Activated naive CD4-positive, alpha-beta T cell treated with anti-CD3 and anti-CD28 coated beads, Interleukin-2, amount 50 U/mL, for 72 hours (primary cell): Measurements from ENCODE around the gene TWIST2. TPM values are rescaled to one million over a fixed set of nuclear protein-coding genes. Genes with fewer than 3 reads are reported as not detected.

Experiments used
- ATAC-seq, 2 donors: fragments of 150-1000 bp; cut with Tn5 transposase; 2 replicates each; pipeline ENCODE4 v1.10.0; 2021; ENCODE audit warnings: mild to moderate bottlenecking in 2 of 2, moderate library complexity in 2 of 2
- DNase-seq, 2 donors: peaks; one replicate each; pipeline ENCODE4 v3.0.0; 2021 to 2022; ENCODE audit warnings: low spot score in 2 of 2
- H3K27ac Mint-ChIP-seq, 2 donors: one replicate each; pipeline ENCODE4 v1.8.0; 2022; ENCODE audit warnings: mild to moderate bottlenecking in 2 of 2, mixed read lengths in 2 of 2
- H3K36me3 Mint-ChIP-seq, 2 donors: one replicate each; pipeline ENCODE4 v1.8.0; 2022; ENCODE audit warnings: mixed read lengths in 2 of 2
- H3K9me3 Mint-ChIP-seq, 2 donors: one replicate each; pipeline ENCODE4 v1.8.0; 2022; ENCODE audit warnings: mixed read lengths in 2 of 2
- total RNA-seq, 2 donors: library from RNA; stranded (reverse); gene quantifications; one replicate each; pipeline ENCODE4 v1.2.3, GENCODE V29; 2022

TWIST2 gene
- total RNA-seq, 2 donors from 2014 or later = not detected

DNA sequence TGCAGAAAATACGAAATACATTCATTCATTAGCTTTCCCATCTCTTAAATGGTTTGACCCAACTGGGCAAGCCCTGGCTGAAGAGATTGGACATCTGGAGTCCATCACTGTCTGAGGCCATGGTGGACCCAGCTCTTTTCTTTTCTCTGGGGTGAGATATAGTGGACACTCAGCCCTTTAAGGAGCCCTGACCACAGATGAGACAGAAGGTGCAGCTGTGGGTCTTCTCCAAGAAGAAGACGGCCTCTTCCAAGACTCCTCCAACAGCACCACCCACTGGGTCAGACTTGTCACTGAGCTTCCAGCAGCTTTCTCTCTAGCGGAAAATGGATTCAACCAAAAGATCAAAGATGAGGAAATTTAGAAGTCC, 27.2 kb downstream of the TWIST2 start:
- H3K9me3 Mint-ChIP-seq = no peaks in the 10 kb centered on the region
- DNase-seq (no peak), ATAC-seq (no peak)
- no peak overlapping the region for H3K27ac Mint-ChIP-seq
- no peaks in the 10 kb centered on the region for H3K36me3 Mint-ChIP-seq

DNA sequence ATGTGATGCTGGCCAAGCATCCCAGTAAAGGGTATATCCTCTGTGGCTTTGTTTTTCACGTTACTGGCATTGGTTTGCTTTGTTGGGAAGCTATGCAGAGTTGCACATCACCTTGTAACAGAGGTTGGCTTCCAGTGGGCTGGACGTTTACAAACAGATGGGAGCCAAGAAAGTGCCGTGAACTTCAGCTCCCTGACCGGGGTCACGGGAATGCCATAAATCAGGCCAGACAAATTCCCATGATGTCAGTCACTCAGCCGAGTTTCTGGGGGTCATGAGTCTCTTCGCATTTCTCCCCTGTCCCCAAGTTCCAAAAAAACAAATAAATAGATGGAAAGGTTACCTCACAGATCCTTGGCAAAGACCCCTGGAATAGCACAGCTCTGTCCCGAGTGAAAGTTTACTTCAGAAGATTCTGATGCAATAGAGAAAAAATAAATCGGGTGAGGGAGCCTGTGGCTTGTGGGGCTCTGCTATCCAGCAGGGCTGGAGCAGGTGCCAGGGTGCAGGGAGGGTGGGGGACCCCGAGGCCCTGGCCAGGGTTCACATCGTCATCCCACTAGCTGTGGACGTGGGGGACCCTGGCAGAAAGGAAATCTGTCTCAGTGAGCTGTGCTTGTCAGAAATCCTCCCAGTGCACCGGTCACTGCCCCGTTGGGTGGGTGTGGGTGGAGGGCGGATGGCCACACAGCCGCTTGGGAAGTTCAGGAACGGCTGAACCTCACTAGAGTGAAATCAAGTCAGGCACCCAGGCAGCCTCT, 27.8 kb downstream of the TWIST2 start:
- no peaks in the 10 kb centered on the region for H3K9me3 Mint-ChIP-seq
- DNase-seq = no peak
- no peak overlapping the region for H3K27ac Mint-ChIP-seq
- no peak for ATAC-seq
- H3K36me3 Mint-ChIP-seq = no peaks in the 10 kb centered on the region

DNA sequence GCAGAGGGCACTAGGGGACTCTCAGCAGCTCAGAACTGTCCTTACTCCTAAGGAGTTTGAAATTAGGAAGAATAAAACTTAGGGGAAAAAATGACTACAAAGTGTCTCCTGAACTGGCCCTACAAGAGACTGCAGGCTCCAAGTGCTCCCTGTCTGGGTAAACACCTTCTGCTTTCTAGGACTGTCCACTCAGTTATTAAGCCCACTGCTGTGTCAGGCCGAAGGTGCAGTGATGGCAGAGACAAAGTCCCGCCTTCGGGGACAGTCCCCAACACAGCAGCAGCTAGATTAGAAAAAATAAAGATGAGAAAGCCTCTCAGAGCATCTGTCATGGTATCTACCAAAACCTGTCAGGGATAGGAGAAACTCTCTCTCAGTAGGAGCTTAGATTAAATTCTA, 28.3 kb downstream of the TWIST2 start:
- H3K27ac Mint-ChIP-seq = no peak overlapping the region
- no peaks in the 10 kb centered on the region for H3K9me3 Mint-ChIP-seq
- DNase-seq (no peak), ATAC-seq (no peak)
- no peaks in the 10 kb centered on the region for H3K36me3 Mint-ChIP-seq

DNA sequence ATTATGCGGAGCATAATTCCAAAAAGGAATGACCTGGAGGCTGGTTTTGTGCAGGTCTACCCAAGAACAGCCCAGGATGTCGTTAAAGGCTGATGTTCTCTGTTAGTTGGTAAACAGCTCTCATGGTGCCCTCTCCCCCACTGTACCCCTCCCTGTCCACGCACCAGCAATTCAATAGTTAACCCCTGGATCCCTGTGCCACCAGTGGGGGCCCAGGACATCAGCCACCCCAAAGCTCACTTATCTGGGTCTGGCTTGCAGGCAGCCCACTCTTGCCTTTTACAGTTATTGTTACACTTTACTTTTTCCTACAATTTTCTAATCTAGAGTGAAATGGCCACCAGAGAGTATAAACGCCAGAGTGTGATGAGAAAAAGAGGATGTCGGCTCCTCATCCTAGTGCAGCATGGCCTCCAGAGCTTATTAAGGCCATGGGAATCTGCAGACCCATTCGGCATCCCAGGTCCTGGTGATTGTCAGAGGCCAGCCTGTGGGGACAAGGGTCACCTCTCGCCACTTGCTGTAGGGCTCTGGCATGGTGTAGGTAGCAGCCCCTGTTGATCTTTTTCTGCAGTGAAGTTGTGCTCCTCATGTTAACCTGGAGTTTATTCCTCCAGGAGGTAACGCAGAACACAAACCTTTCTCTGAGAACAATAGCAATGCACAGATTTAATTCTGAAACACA, 30.3 kb downstream of the TWIST2 start:
- Mint-ChIP-seq H3K36me3 (no peaks in the 10 kb centered on the region), H3K9me3 (no peaks in the 10 kb centered on the region), H3K27ac (no peak overlapping the region)
- no peak for ATAC-seq
- no peak for DNase-seq

DNA sequence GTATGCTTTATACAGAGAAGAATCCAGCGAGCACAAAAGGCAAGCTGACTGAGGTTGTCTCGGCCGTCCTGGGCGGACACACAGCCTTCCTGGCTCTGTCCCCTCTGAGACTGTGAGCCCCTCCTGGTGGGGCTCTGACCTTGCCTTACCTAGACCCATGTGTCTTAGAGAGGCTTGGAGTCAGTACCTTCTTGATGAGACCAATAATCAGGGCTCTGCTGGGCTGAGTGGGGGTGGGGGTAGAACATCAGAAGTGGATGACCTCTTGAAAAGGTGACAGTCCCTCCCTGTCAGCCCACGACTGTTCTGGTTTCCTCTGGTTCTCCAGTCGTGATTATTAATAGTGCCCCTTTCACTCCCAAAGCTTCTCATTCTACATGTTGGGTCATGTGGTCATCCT, 31.2 kb downstream of the TWIST2 start:
- Mint-ChIP-seq H3K36me3 (no peaks in the 10 kb centered on the region), H3K27ac (no peak overlapping the region), H3K9me3 (no peaks in the 10 kb centered on the region)
- no peak for DNase-seq
- ATAC-seq = peak; percentile 12 to 20

DNA sequence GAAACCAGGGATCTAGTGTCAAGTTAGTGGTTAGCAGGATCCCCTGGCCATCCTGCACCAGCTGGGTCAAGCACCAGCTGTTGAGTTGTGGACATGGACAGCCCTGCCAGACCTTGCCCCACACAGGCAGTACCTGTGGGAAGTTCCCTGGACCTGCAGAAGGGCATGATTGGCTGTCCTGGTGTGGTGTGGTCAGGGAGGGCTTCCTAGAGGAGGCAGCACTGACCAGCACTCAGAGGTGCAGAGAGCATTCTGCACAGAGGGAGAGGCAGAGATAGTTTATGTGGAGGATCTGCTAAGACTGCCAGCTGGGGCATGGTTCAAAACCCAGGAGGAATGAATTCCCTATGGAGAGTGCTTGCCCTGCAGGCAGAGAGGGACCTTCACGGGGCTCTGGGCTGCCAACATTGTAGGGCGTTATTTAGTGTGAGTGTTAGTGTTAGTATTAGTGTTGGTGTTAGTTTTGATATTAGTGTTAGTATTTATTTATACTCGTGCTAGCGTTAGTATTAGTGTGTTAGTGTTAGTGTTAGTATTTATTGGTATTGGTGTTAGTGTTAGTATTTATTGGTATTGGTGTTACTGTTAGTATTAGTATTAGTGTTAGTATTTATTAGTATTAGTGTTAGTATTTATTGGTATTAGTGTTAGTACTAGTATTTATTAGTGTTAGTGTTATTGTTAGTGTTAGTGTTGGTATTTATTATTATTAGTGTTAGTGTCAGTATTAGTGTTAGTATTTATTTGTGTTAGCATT, 31.9 kb downstream of the TWIST2 start:
- no peak overlapping the region for H3K27ac Mint-ChIP-seq

DNA sequence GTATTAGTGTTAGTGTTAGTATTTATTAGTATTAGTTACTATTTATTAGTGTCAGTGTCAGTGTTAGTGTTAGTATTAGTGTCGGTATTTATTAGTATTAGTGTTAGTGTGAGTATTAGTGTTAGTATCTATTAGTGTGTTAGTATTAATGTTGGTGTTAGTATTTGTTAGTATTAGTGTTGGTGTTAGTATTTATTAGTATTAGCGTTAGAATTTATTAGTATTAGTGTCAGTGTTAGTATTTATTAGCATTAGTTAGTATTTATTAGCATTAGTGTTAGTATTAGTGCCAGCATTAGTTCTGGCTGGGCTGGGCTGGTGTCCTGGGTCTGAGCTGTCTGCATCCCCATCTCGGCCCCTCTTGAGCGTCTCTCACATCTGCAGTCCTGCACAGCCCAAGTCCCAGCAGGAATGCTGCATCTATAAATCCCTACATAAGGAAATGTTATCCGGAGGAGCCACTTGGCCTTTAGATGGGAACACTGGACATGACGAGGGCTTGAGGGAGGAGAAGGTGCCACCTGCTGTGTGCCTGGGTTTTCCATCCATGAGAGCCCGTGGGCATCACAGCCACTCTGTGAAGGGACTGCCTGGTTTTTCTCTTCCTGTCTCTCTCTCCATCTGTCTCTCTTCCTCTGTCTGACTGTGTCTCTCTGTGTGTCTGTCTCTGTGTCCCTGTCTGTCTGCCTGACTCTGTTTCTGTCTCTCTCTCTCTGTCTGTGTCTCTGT, 33.6 kb downstream of the TWIST2 start:
- Mint-ChIP-seq H3K9me3 (no peaks in the 10 kb centered on the region), H3K36me3 (no peaks in the 10 kb centered on the region), H3K27ac (no peak overlapping the region)
- DNase-seq (no peak), ATAC-seq (peak; percentile 80 to 82)

More for the DNA sequence above, 31.9 kb downstream of the TWIST2 start:
- no peaks in the 10 kb centered on the region for H3K36me3 Mint-ChIP-seq
- ATAC-seq (peak; percentile 56 to 58), DNase-seq (no peak)
- H3K9me3 Mint-ChIP-seq = no peaks in the 10 kb centered on the region

DNA sequence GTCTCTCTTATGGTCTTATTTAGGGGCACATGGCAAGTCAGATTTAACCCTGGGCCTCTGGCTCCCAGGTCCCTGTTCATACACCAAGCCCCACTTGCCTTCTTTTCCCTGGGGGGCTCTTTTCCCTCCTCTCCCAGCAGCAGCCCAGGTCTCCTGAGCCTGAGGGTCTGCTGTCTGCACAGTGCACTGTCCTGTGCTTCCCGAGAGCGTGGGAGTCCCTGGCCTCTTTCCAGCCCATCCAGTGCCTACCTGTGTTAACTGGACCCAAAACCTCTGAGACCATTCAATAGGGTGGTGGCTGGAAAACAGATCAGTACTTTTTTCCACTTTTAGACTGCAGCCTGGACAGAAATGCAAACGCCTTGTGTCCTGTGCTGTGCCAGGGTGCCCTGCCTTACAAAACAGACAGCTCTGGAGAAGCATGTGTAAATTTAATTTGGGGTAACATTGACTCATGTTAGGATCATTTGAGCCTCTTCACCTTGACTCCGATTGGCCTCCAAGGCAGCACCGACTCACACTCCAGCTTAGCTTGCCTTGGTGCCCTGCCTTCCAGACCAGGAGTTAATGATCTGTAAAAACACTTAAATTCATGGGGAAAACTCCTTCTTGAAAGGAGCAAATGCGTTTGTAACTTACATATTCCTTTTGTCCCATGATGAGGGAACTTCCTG, 34.3 kb downstream of the TWIST2 start:
- DNase-seq (no peak), ATAC-seq (peak; percentile 39 to 42)
- Mint-ChIP-seq H3K9me3 (no peaks in the 10 kb centered on the region), H3K27ac (no peak overlapping the region), H3K36me3 (no peaks in the 10 kb centered on the region)

DNA sequence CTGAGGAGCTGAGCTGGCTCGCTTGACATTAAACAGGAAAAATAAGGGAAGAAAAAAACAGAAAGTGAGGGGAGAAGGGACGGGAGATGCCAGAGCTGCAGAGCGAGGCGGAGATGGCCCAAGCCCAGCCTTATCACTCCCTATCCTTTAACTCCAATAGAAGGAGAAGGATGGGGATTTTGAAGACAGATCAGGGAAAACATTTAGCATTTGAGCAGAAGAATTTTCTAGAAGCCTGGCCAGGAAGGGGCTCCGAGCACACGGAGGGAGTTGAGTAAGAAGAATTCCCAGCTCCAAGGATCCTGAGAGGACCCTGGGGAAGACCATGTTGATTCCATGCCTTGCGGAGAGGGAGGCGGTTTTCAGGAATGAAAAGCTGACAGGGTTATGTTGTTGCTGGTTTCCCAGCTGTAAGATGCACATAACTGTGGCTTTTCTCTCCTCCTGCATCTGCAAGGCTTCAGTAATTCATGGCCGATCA, 35.6 kb downstream of the TWIST2 start:
- Mint-ChIP-seq H3K27ac (no peak overlapping the region), H3K9me3 (no peaks in the 10 kb centered on the region), H3K36me3 (no peaks in the 10 kb centered on the region)
- DNase-seq (no peak), ATAC-seq (no peak)

DNA sequence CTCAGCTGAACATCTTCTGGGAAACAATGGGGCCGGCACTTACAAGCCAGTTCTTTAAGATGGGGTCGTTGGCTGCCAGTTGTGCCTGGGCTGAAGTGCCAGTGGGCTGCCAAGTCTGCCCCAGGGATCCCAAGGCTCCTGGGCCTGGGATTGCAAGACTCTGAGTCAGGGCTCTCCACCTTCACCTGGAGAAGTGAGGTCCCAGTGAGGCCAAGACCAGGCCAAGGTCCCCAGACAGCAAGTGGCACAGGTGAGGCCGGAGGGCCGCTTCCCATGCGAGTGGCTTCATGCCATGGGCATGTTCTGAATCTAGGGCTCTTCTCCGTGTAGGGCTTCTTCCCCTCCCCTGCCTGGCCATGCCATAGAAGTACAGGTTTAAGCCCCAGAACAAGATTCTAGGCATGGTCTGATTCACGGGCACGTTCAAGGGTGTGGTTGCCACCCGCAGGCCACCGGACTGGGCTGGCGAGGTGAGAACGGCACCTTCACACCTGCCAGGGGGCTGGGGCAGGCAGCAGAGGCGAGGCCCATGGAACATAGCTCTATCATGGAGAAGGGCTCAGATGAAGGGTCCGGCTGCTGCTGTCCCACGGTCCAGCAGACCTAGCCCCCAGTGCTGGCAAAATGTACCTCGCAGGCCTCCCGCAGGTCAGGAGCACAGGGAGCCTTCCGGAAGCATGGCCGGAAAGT, 36.4 kb downstream of the TWIST2 start:
- Mint-ChIP-seq H3K9me3 (no peaks in the 10 kb centered on the region), H3K36me3 (no peaks in the 10 kb centered on the region), H3K27ac (no peak overlapping the region)
- ATAC-seq (no peak), DNase-seq (no peak)

DNA sequence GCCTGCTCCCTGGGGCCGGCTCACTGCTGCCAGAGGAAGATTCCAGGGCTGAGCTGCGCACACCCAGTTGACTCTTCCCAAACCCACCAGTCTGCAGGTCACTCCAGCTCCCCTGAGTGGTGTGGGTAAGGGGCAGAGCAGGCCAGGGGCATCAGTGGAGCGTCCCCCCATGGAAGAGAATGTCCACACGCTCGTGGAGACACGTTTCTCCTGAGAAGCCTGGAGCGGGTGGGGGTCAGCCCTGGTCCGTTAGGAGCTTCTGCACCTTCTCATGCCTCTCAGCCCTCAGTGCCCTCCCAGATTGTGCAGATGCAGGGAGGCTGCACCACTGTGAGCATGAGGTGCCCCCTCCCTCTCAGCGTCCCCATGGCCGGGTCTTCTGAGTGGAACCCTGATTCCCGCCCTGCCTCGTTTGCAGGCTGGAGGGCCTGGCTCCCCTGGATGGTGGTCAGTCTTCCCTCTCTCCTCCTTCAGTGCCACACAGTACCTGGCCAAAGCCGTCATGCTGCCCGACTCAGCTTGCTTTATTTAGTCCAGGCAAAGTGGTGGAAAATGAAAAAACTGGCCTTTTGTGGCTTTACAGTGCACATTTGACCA, 37.0 kb downstream of the TWIST2 start:
- ATAC-seq (no peak), DNase-seq (no peak)
- Mint-ChIP-seq H3K27ac (no peak overlapping the region), H3K36me3 (no peaks in the 10 kb centered on the region), H3K9me3 (no peaks in the 10 kb centered on the region)

DNA sequence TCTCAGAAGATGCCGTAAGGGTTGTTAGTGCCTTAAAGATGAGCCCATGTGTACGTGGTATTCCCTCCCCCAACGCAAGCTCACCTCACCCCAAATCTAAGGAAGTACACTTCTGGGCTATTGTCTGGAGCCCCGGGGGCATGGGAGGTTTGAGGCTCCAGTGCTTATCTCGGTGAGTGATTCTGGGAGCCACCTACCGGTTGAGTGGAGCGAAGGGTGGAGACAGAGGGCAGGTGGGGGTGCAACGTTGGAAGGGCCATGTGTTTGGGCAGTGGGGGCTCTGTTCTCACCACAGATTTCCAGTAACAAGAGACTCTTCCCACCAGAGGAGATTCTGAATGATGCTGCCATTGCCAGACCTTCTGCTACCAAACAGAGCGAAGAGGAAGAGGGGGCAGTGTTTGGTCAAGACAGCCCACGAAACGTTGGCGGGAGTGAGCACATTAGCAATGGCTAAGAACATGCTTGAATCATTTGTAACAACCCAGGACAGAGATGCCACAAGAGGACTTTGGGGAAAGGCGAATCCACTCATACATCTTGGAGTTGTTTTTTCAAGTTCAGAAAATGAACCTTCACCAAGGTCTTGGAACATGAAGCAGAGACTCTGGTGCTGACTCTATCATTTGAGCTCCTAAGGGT, 38.7 kb downstream of the TWIST2 start:
- Mint-ChIP-seq H3K36me3 (no peaks in the 10 kb centered on the region), H3K9me3 (no peaks in the 10 kb centered on the region), H3K27ac (no peak overlapping the region)
- DNase-seq (no peak), ATAC-seq (no peak)

DNA sequence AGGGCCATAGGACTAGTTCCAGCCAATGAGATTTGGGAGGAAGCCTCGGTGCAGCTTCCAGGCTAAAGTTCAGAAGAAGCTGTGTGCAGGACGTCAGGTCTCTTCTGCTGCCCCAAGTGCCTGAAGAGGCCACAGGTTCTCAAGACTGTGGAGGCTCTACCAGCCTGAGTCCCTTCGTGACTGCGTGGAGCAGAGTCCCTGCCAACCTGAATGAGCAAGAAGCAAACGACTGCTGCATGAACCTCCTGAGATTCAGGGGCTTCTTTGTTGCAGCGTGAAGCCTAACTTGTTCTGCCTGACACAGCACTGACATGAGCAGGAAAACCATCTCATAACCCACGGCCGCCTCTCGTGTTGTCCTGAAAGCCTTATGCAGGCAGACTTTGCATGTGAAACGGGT, 39.7 kb downstream of the TWIST2 start:
- no peak for DNase-seq
- H3K36me3 Mint-ChIP-seq = no peaks in the 10 kb centered on the region
- ATAC-seq = no peak

DNA sequence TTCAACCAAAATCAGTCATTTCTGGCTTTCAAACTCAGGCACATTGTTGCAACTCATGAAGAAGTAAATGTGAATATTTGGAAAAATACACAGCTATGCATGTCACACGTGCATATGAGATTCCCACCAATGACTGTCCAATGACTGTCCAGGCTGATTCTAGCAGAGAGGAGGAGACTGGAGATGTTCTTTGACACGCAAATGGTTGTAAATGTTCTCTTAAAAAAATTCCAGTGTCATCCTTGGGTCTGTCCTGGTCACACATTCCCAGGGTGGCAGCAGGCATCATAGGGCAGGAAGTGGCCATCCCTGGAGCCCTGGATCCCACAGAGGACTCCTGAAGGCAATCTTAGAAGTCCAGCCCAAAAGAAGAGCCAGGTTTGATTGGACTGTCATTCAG, 40.9 kb downstream of the TWIST2 start:
- Mint-ChIP-seq H3K9me3 (no peaks in the 10 kb centered on the region), H3K36me3 (no peaks in the 10 kb centered on the region), H3K27ac (no peak overlapping the region)
- ATAC-seq (no peak), DNase-seq (no peak)

More for the DNA sequence above, 39.7 kb downstream of the TWIST2 start:
- Mint-ChIP-seq H3K27ac (no peak overlapping the region), H3K9me3 (no peaks in the 10 kb centered on the region)

DNA sequence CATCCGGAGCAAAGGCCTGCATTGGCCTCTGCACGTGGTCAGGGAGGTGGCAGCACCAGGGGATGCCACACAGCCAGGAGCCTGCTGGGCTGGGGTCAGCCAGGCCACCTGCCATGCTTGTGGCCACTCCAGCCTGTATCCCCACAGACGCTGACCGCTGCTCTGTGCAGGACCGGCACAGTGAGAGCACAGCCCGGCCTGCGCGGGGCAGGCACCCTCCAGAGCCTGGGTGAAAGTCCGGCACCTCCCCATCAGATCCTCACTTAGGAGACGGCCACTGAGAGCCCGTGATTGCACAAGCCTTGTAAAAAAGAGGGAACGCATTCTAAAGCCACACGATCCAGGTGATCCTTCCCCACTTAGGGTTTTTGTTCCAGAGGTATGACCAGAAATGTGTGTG, 42.2 kb downstream of the TWIST2 start:
- no peak for DNase-seq
- ATAC-seq = no peak
- H3K27ac Mint-ChIP-seq = no peak overlapping the region
- no peaks in the 10 kb centered on the region for H3K9me3 Mint-ChIP-seq
- H3K36me3 Mint-ChIP-seq = no peaks in the 10 kb centered on the region
